Mesendoderm (in vitro differentiated cells): ENCODE data around the gene SPRR1B. TPM values are rescaled to one million over a fixed set of nuclear protein-coding genes. Genes with fewer than 3 reads are reported as not detected.
A peak's percentile ranks its signal among the peaks of the same experiment; 100 is the strongest.

ENCODE experiments used
- DNase-seq: peaks from one replicate; pipeline ENCODE4 v3.0.0; 2013
- H2AK5ac ChIP-seq: 2 replicates; pipeline ENCODE4 v1.6.1; 2013; ENCODE audit warnings: low read length, inconsistent platforms
- H2BK120ac ChIP-seq: 2 replicates; pipeline ENCODE4 v1.6.1; 2013; ENCODE audit warnings: low read depth, mild to moderate bottlenecking, low read length, moderate library complexity, mixed read lengths
- H2BK15ac ChIP-seq: replicated peaks from 2 replicates; pipeline ENCODE4 v1.6.1; 2013; ENCODE audit warnings: low read depth, mild to moderate bottlenecking, moderate library complexity
- H2BK5ac ChIP-seq: 2 replicates; pipeline ENCODE4 v1.6.1; 2013; ENCODE audit warnings: low read length, inconsistent platforms
- H3K18ac ChIP-seq: 2 replicates; pipeline ENCODE4 v1.6.1; 2013; ENCODE audit warnings: mild to moderate bottlenecking, low read length, mixed read lengths
- H3K23ac ChIP-seq: one replicate; pipeline ENCODE4 v1.6.1; 2013; ENCODE audit warnings: low read length
- H3K27ac ChIP-seq: 2 replicates; pipeline ENCODE4 v1.5.1; 2013; ENCODE audit warnings: low read depth, mild to moderate bottlenecking, inconsistent platforms, low read length, moderate library complexity
- H3K27me3 ChIP-seq: 2 replicates; pipeline ENCODE4 v1.6.1; 2013; ENCODE audit warnings: low read length, control low read depth, mild to moderate bottlenecking, inconsistent platforms; ENCODE audit not compliant: insufficient read depth, poor library complexity
- H3K36me3 ChIP-seq: 2 replicates; pipeline ENCODE4 v1.6.1; 2013; ENCODE audit warnings: low read length, inconsistent platforms; ENCODE audit not compliant: control insufficient read depth, insufficient read depth
- H3K4ac ChIP-seq: one replicate; pipeline ENCODE4 v1.6.1; 2013; ENCODE audit warnings: low read depth, mild to moderate bottlenecking, low read length, moderate library complexity
- H3K4me1 ChIP-seq: 2 replicates; pipeline ENCODE4 v1.6.1; 2013; ENCODE audit warnings: low read depth, low read length, inconsistent platforms; ENCODE audit not compliant: control insufficient read depth
- H3K4me2 ChIP-seq: 2 replicates; pipeline ENCODE4 v1.6.1; 2013; ENCODE audit warnings: low read length
- H3K4me3 ChIP-seq: 2 replicates; pipeline ENCODE4 v1.5.1; 2013; ENCODE audit warnings: mild to moderate bottlenecking, low read length
- H3K56ac ChIP-seq: one replicate; pipeline ENCODE4 v1.6.1; 2013; ENCODE audit warnings: low read length
- H3K79me1 ChIP-seq: 2 replicates; pipeline ENCODE4 v1.6.1; 2013; ENCODE audit warnings: low read length, inconsistent platforms
- H3K79me2 ChIP-seq: 2 replicates; pipeline ENCODE4 v1.6.1; 2013; ENCODE audit warnings: mild to moderate bottlenecking, low read length; ENCODE audit not compliant: control insufficient read depth, insufficient read depth
- H3K9ac ChIP-seq: 2 replicates; pipeline ENCODE4 v1.6.1; 2013; ENCODE audit warnings: low read length, inconsistent platforms
- H4K5ac ChIP-seq: one replicate; pipeline ENCODE4 v1.6.1; 2013; ENCODE audit warnings: low read length
- H4K8ac ChIP-seq: one replicate; pipeline ENCODE4 v1.6.1; 2013; ENCODE audit warnings: low read depth, mild to moderate bottlenecking, control low read depth, low read length, moderate library complexity
- WGBS: extraction: QIAGEN DNeasy Blood & Tissue Kit; methylation state at CpG from one replicate; pipeline ENCODE4 v1.1.7; 2013; ENCODE audit warnings: low lambda C conversion rate, missing lambda C conversion rate; ENCODE audit not compliant: insufficient coverage; ENCODE audit errors: extremely low coverage; 5-methylcytosine and 5-hydroxymethylcytosine counted together
- small RNA-seq: library from polyadenylated mRNA; stranded (forward); fragments of <200 nt; extraction: miRNeasy Mini kit (QIAGEN cat#:217004); gene quantifications from one replicate; pipeline ENCODE3, GENCODE V24; 2013; ENCODE audit not compliant: insufficient read depth

SPRR1B gene

DNA sequence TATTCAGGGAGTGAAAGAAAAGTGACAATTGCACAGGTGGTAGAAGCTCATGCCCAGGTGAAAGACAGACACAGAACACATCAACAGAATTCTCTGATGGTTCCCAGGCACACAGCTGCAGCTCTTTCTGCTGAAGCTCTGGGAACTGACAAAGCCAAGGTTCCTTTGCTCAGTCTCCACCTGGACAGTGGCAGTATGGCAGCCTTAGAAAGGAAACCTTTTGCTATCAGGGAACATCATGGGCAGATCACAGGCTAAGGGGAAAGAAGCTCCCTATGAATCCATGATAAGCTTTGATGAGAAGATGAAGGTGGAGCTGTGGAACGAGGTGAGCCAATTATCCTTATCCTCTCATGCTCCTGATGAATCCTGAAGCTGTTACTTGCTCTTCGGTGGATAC is 39.2 kb downstream of the SPRR1B start:
- H3K36me3 ChIP-seq = no peaks in the 10 kb centered on the region
- no peak overlapping the region for H2BK15ac ChIP-seq
- H3K56ac ChIP-seq = no peak overlapping the region
- no peak overlapping the region for H2BK5ac ChIP-seq
- H3K27ac ChIP-seq = no peak overlapping the region
- H4K8ac ChIP-seq = no peak overlapping the region
- no peak overlapping the region for H4K5ac ChIP-seq
- H3K9ac ChIP-seq = no peak overlapping the region
- H3K27me3 ChIP-seq = no peaks in the 10 kb centered on the region
- no peak overlapping the region for H3K4me3 ChIP-seq
- H3K4ac ChIP-seq = no peak overlapping the region
- H3K18ac ChIP-seq = no peak overlapping the region
- no peak overlapping the region for H3K4me2 ChIP-seq
- no peaks in the 10 kb centered on the region for H3K79me2 ChIP-seq
- no CpG with 5 or more reads among the region's 2 CpGs for WGBS
- H3K4me1 ChIP-seq = no peaks in the 10 kb centered on the region
- H2BK120ac ChIP-seq = no peak overlapping the region
- no peaks in the 10 kb centered on the region for H3K79me1 ChIP-seq
- H3K23ac ChIP-seq = no peak overlapping the region
- peak; percentile 65 for DNase-seq
- H2AK5ac ChIP-seq = no peak overlapping the region

- Histone ChIP-seq H3K56ac (no peak within 1 kb of the TSS), H3K27ac (no peak within 1 kb of the TSS), H3K23ac (no peak within 1 kb of the TSS), H2BK120ac (no peak within 1 kb of the TSS), H2AK5ac (no peak within 1 kb of the TSS), H3K79me2 (no peaks in the 10 kb centered on the region), H2BK15ac (no peak within 1 kb of the TSS), H3K9ac (no peak within 1 kb of the TSS), H3K4me1 (no peaks in the 10 kb centered on the region), H4K8ac (no peak within 1 kb of the TSS), H3K4me2 (no peak within 1 kb of the TSS), H3K4me3 (no peak within 1 kb of the TSS), H3K79me1 (no peaks in the 10 kb centered on the region), H3K18ac (no peak within 1 kb of the TSS), H3K27me3 (no peaks in the 10 kb centered on the region), H4K5ac (no peak within 1 kb of the TSS), H2BK5ac (no peak within 1 kb of the TSS), H3K4ac (no peak within 1 kb of the TSS), H3K36me3 (no peaks in the 10 kb centered on the region)
- DNase-seq = no peak
- no CpG with 5 or more reads among the region's 2 CpGs for WGBS
These were observed 40.5 kb downstream of the SPRR1B start, which contains the start of gene SPRR2B for GRCh38 chr1:153071511-153071910. TSS of gene SPRR2B (minus strand) at chr1:153071611. CDS start at chr1:153070839, 772 bp downstream.

- WGBS = no CpG with 5 or more reads among the region's 5 CpGs
- Histone ChIP-seq H2BK5ac (no peak overlapping the region), H3K4me2 (no peak overlapping the region), H4K8ac (no peak overlapping the region), H3K4me3 (no peak overlapping the region), H3K79me2 (no peaks in the 10 kb centered on the region), H3K4me1 (no peaks in the 10 kb centered on the region), H3K4ac (no peak overlapping the region), H2BK120ac (no peak overlapping the region), H3K23ac (no peak overlapping the region), H3K79me1 (no peaks in the 10 kb centered on the region), H4K5ac (no peak overlapping the region), H3K56ac (no peak overlapping the region), H2BK15ac (no peak overlapping the region), H3K18ac (no peak overlapping the region), H2AK5ac (no peak overlapping the region), H3K27ac (no peak overlapping the region), H3K36me3 (no peaks in the 10 kb centered on the region), H3K27me3 (no peaks in the 10 kb centered on the region), H3K9ac (no peak overlapping the region)
- no peak for DNase-seq
These were observed 42.1 kb downstream of the SPRR1B start for GRCh38 chr1:153072806-153073726.

DNA sequence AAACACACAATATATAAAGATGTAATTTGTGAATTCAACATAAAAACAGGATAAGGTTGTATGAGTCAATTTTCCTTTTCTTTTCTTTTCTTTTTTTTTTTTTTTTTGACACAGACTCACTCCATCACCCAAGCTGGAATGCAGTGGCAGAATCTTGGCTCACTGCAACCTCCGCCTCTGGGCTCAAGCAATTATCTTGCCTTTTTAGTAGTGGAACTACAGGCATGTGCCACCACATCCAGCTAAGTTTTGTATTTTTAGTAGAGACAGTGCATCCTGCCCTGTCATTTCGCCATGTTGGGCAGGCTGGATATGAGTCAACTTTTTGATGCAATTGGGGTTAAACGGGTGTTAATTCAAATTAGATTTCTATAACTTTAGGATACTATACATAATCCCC is 50.7 kb downstream of the SPRR1B start:
- no peak overlapping the region for H2BK15ac ChIP-seq
- H2BK5ac ChIP-seq = no peak overlapping the region
- no peak overlapping the region for H4K8ac ChIP-seq
- no peaks in the 10 kb centered on the region for H3K79me1 ChIP-seq
- H3K23ac ChIP-seq = no peak overlapping the region
- no peak overlapping the region for H3K27ac ChIP-seq
- H3K9ac ChIP-seq = no peak overlapping the region
- no peaks in the 10 kb centered on the region for H3K36me3 ChIP-seq
- no peaks in the 10 kb centered on the region for H3K4me1 ChIP-seq
- H2AK5ac ChIP-seq = no peak overlapping the region
- no peak for DNase-seq
- no peak overlapping the region for H3K56ac ChIP-seq
- H3K79me2 ChIP-seq = no peaks in the 10 kb centered on the region
- no peak overlapping the region for H2BK120ac ChIP-seq
- H3K4ac ChIP-seq = no peak overlapping the region
- WGBS = no CpG with 5 or more reads among the region's 3 CpGs
- H3K27me3 ChIP-seq = no peaks in the 10 kb centered on the region
- H4K5ac ChIP-seq = no peak overlapping the region
- no peak overlapping the region for H3K4me3 ChIP-seq
- no peak overlapping the region for H3K18ac ChIP-seq
- no peak overlapping the region for H3K4me2 ChIP-seq

Small RNA genes lying within 50 kb of the gene (small RNA-seq; reads per million reads assigned to genes)
- not detected for gene AL356867.1
- not detected for gene RF00322
- not detected for gene SPRR1A
